Ovary (tissue), 3 donors: ENCODE measurements around the gene SHB.

Experiments
- CTCF ChIP-seq, 3 donors: fragments of 450-650 bp in 2 of 3; fragments of 200-600 bp in 1 of 3; IDR thresholded peaks; one replicate each; pipeline versions ENCODE4 v1.5.1 to v1.8.0; 2016 to 2022; ENCODE audit warnings: antibody characterized with exemption in 3 of 3, mild to moderate bottlenecking in 1 of 3
- EP300 ChIP-seq: sonication (generic); formaldehyde crosslinking; IDR thresholded peaks from one replicate; pipeline ENCODE4 v1.6.1; 2017; ENCODE audit warnings: antibody characterized with exemption
- POLR2A ChIP-seq: fragments of 450-650 bp; IDR thresholded peaks from one replicate; pipeline ENCODE4 v1.6.1; 2017; ENCODE audit warnings: antibody characterized with exemption, mild to moderate bottlenecking, moderate library complexity
- donor health status: DM: no; HTN: no; CAD: no.

GRCh38 chr9:37938121-37938891 lies 130.7 kb downstream of the SHB start:
- TF ChIP-seq CTCF (IDR thresholded peaks at IDR 0.05) (no peak), POLR2A (no peak), EP300 (no peak)
